Endodermal cell (in vitro differentiated cells): ENCODE data around the gene TACC2. TPM values are rescaled to one million over a fixed set of nuclear protein-coding genes. Genes with fewer than 3 reads are reported as not detected.

Experiments used
- DNase-seq: peaks from one replicate; pipeline ENCODE4 v3.0.0-alpha.2; 2017
- H3K27ac ChIP-seq: 2 replicates; pipeline ENCODE4 v1.5.1; 2013; ENCODE audit warnings: mild to moderate bottlenecking, low read depth, low read length, moderate library complexity
- H3K27me3 ChIP-seq: 2 replicates; pipeline ENCODE4 v1.6.1; 2013; ENCODE audit warnings: mild to moderate bottlenecking, low read length, moderate library complexity; ENCODE audit not compliant: insufficient read depth, control insufficient read depth, poor library complexity, severe bottlenecking
- H3K36me3 ChIP-seq: 2 replicates; pipeline ENCODE4 v1.7.0; 2013; ENCODE audit warnings: mild to moderate bottlenecking, low read length, moderate library complexity; ENCODE audit not compliant: control insufficient read depth, insufficient read depth
- H3K4me1 ChIP-seq: one replicate; pipeline ENCODE4 v1.7.0; 2013; ENCODE audit warnings: low read length; ENCODE audit not compliant: control insufficient read depth, insufficient read depth
- H3K4me3 ChIP-seq: 2 replicates; pipeline ENCODE4 v1.5.1; 2013; ENCODE audit warnings: mild to moderate bottlenecking, low read length, moderate library complexity
- H3K9ac ChIP-seq: 2 replicates; pipeline ENCODE4 v1.6.1; 2013; ENCODE audit warnings: mild to moderate bottlenecking, low read length, moderate library complexity; ENCODE audit not compliant: poor library complexity, severe bottlenecking; ENCODE audit errors: extremely low read depth
- H3K9me3 ChIP-seq: 2 replicates; pipeline ENCODE4 v1.6.1; 2013; ENCODE audit warnings: mild to moderate bottlenecking, low read length, moderate library complexity; ENCODE audit not compliant: control insufficient read depth
- H3K27ac Mint-ChIP-seq: 2 replicates; pipeline ENCODE4 v1.8.0; 2020; ENCODE audit warnings: mixed read lengths
- H3K27me3 Mint-ChIP-seq: 2 replicates; pipeline ENCODE4 v1.8.0; 2021; ENCODE audit warnings: mild to moderate bottlenecking, mixed read lengths; ENCODE audit not compliant: insufficient read depth
- H3K36me3 Mint-ChIP-seq: 2 replicates; pipeline ENCODE4 v1.8.0; 2020; ENCODE audit warnings: low read depth, mixed read lengths
- H3K4me1 Mint-ChIP-seq: 2 replicates; pipeline ENCODE4 v1.8.0; 2020; ENCODE audit warnings: mixed read lengths
- H3K4me3 Mint-ChIP-seq: 2 replicates; pipeline ENCODE4 v1.8.0; 2020; ENCODE audit warnings: mild to moderate bottlenecking, moderate library complexity, mixed read lengths
- H3K9me3 Mint-ChIP-seq: 2 replicates; pipeline ENCODE4 v1.8.0; 2020; ENCODE audit warnings: mild to moderate bottlenecking, mixed read lengths
- WGBS, 2 experiments: methylation state at CpG; one replicate each; pipeline versions ENCODE4 v1.1.5 to v1.1.7; 2013; ENCODE audit warnings: missing lambda C conversion rate in 2 of 2, mixed read lengths in 1 of 2; ENCODE audit not compliant: insufficient coverage in 1 of 2, insufficient read length in 1 of 2; 5-methylcytosine and 5-hydroxymethylcytosine counted together
- total RNA-seq, 2 donors: library from RNA; stranded (reverse); fragmentation: NEBNext Ultra II Directional in 1 of 2; extraction: Animal tissue kit (Norgen Biotek cat#: 25700) in 1 of 2; gene quantifications; 2 replicates in 1 of 2; 3 replicates in 1 of 2; pipeline ENCODE4 v1.2.1, GENCODE V29; 2021
- TF ChIP-seq, protein P1 (sequence below): fragments of 200-600 bp; sonication (generic); conservative IDR thresholded peaks from 2 replicates; pipeline ENCODE4 v1.5.0; 2021; ENCODE audit warnings: antibody characterized with exemption, mild to moderate bottlenecking

The TACC2 gene
- total RNA-seq, 2 donors from 2014 or later, result 24.5 to 34.1 TPM

- Histone ChIP-seq H3K4me3 (no peak overlapping the region), H3K9ac (no peak overlapping the region), H3K36me3 (peaks cover 13% of the 10 kb centered on the region), H3K9me3 (peaks cover 24% of the 10 kb centered on the region), H3K4me1 (no peaks in the 10 kb centered on the region), H3K27me3 (no peaks in the 10 kb centered on the region), H3K27ac (no peak overlapping the region)
- Mint-ChIP-seq H3K27me3 (no peaks in the 10 kb centered on the region), H3K36me3 (peaks cover 10% of the 10 kb centered on the region), H3K4me1 (no peaks in the 10 kb centered on the region), H3K4me3 (no peak overlapping the region), H3K9me3 (peaks cover 15% of the 10 kb centered on the region), H3K27ac (no peak overlapping the region)
- TF ChIP-seq, protein P1, sequence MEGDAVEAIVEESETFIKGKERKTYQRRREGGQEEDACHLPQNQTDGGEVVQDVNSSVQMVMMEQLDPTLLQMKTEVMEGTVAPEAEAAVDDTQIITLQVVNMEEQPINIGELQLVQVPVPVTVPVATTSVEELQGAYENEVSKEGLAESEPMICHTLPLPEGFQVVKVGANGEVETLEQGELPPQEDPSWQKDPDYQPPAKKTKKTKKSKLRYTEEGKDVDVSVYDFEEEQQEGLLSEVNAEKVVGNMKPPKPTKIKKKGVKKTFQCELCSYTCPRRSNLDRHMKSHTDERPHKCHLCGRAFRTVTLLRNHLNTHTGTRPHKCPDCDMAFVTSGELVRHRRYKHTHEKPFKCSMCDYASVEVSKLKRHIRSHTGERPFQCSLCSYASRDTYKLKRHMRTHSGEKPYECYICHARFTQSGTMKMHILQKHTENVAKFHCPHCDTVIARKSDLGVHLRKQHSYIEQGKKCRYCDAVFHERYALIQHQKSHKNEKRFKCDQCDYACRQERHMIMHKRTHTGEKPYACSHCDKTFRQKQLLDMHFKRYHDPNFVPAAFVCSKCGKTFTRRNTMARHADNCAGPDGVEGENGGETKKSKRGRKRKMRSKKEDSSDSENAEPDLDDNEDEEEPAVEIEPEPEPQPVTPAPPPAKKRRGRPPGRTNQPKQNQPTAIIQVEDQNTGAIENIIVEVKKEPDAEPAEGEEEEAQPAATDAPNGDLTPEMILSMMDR, result no peak
- no peak for DNase-seq
- 43% methylated on average over 1 of the region's 1 CpG; no CpG with 5 or more reads in 1 of the 2 experiments for WGBS, 2 experiments
These were observed 272.6 kb downstream of the TACC2 start for GRCh38 chr10:122261584-122261983.

DNA sequence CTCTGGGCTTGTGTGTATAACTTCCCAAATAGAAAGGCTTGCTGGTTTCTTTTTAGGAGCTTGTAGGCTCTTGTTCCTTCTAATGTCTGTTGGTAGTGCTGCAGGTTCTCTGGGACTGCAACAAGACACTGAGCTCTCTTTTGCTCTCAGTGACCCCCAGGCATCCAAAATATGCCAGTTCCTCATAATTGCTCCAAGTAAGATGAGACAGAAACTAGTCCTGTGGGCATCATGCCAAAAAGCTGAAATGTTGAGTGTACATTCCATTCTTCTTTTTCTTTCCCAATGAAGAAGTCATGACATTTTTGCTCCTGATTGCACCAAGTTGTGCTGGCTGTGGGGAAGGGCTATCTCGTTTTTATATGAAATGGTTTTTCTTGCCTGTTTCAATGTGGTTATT, 275.0 kb downstream of the TACC2 start:
- Histone ChIP-seq H3K4me3 (no peak overlapping the region), H3K27ac (no peak overlapping the region), H3K9ac (no peak overlapping the region), H3K4me1 (no peaks in the 10 kb centered on the region), H3K27me3 (no peaks in the 10 kb centered on the region), H3K9me3 (peaks cover 24% of the 10 kb centered on the region), H3K36me3 (peaks cover 13% of the 10 kb centered on the region)
- no peak overlapping the region for H3K4me3 Mint-ChIP-seq
- TF ChIP-seq, protein P1, result no peak
- H3K4me1 Mint-ChIP-seq, result no peaks in the 10 kb centered on the region
- DNase-seq, result peak; percentile 14
- no peak overlapping the region for H3K27ac Mint-ChIP-seq
- peaks cover 15% of the 10 kb centered on the region for H3K9me3 Mint-ChIP-seq
- H3K27me3 Mint-ChIP-seq, result no peaks in the 10 kb centered on the region
- peaks cover 10% of the 10 kb centered on the region for H3K36me3 Mint-ChIP-seq
- 87 to 100% methylated on average over 1 of the region's 1 CpG for WGBS, 2 experiments

DNA sequence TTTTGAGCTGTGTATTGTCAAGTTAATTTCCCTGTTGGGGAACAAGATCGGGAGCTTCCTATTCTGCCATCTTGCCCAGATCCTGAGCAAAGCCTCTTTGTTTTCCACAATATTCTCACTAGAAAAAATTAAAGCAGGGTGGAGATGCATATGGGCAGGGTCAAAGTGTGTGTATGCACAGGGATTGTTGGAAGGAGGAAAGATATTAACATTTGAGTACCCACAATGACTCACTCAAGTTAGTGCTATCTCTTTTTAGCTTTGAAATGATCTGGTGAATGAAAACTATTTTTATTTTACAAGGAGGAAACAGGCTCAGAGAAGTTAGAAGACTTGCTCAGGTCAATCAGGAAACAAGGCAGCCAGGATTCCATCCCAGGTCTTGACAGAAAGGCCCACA, 275.5 kb downstream of the TACC2 start:
- Histone ChIP-seq H3K4me1 (no peaks in the 10 kb centered on the region), H3K4me3 (no peak overlapping the region), H3K9ac (no peak overlapping the region), H3K27me3 (no peaks in the 10 kb centered on the region), H3K36me3 (peaks cover 13% of the 10 kb centered on the region), H3K27ac (no peak overlapping the region), H3K9me3 (peaks cover 24% of the 10 kb centered on the region)
- Mint-ChIP-seq H3K9me3 (peaks cover 15% of the 10 kb centered on the region), H3K27ac (no peak overlapping the region), H3K27me3 (no peaks in the 10 kb centered on the region), H3K36me3 (peaks cover 10% of the 10 kb centered on the region), H3K4me3 (no peak overlapping the region), H3K4me1 (no peaks in the 10 kb centered on the region)
- WGBS, 2 experiments, result no CpG with 5 or more reads among the region's 1 CpG
- peak; percentile 13 for DNase-seq
- TF ChIP-seq, protein P1, result no peak
